Fibroblast of skin of right quadriceps (primary cell): Measurements from ENCODE around the gene PRKN.

Experiments used
- DNase-seq: peaks from one replicate; pipeline ENCODE4 v3.0.0-alpha.2; 2013

PRKN gene

GRCh38 chr6:162671580-162672165 is 55.9 kb downstream of the PRKN start:
- no peak for DNase-seq

GRCh38 chr6:162670345-162670744 is 57.2 kb downstream of the PRKN start:
- DNase-seq: no peak

DNA sequence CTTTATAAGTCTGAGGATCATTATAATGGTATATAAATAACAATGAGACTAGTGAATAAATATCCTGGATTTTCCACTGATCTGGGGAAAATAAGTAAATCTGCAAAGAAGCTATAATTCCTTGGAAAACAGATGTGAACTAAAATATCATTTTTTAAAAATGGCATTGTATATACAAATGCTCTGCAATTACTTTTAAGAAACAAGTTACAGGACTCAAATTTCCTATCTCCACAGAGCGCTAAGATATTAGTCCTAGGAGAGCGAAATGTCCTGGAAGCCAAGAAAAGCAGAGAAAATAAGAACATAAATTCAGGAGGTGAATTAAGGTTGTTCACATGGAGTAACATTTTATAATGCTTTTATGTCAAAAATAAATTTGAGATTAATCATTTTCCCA is 61.3 kb downstream of the PRKN start:
- no peak for DNase-seq

GRCh38 chr6:162653808-162654207 is 73.8 kb downstream of the PRKN start:
- no peak for DNase-seq

DNA sequence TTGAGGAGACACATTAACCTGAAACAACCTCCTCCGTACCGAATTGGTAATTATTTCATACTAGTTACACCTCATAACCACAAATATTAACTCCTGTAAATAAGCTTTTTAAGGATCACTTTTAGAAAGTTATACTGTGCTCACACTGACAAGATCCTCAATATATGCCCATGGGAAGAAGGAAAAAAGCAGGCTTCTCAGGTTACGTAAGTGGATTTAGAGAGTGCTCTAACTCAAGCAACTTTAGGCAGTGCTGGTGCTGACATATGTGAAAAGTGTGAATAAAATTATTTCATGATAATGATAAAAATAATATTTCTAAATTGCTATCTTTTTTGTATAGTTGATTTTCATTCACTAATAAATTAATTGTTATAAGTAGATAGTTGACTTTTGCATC is 76.1 kb downstream of the PRKN start:
- DNase-seq: no peak

GRCh38 chr6:162649271-162649670 is 78.3 kb downstream of the PRKN start:
- DNase-seq: no peak

- no peak for DNase-seq
These were observed 83.4 kb downstream of the PRKN start for GRCh38 chr6:162644153-162644552.

DNA sequence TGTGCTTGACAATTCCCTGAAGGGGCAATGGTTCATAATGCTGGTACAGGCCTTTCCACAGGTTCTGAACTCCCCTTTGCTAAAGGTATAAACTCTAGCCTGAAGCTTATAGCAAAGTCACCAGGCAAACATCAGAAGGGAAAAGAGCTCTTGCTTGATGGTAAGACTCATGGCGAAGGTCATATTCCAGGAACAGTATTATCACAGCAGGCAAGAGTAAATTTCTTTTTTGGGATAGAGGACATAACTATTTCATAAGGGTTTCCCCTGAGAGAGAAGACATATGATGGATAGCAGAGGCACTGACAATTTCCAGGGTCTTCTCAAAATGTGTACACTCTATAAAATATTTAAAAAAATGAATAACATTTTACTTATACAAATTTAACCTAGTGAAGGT is 86.8 kb downstream of the PRKN start:
- DNase-seq: no peak

DNA sequence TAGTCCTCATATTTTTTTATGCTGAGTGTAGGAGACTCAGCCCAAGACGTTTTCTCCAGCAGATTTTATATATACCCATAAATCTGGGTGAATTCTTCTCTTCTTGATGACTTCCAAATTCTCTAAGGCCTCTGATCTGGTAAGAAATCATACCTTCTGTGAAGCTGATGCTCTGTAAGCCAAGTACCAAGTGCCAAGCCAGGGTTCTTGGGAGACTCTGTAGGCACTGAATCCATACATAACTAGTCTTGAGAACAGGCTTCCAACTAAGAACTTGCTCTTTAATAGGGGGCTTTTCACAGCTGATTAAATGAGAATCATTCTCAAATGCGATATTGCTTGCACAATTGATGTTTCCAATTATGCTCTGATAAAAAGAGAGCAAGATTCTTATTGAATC is 87.6 kb downstream of the PRKN start:
- no peak for DNase-seq

- DNase-seq: no peak
These were observed 88.5 kb downstream of the PRKN start for GRCh38 chr6:162638931-162639574.

GRCh38 chr6:162637317-162637716 is 90.2 kb downstream of the PRKN start:
- DNase-seq: no peak

GRCh38 chr6:162636167-162636566 is 91.4 kb downstream of the PRKN start:
- DNase-seq: no peak

- no peak for DNase-seq
These were observed 96.0 kb downstream of the PRKN start for GRCh38 chr6:162631546-162631945.

GRCh38 chr6:162630069-162630468 is 97.5 kb downstream of the PRKN start:
- no peak for DNase-seq

DNA sequence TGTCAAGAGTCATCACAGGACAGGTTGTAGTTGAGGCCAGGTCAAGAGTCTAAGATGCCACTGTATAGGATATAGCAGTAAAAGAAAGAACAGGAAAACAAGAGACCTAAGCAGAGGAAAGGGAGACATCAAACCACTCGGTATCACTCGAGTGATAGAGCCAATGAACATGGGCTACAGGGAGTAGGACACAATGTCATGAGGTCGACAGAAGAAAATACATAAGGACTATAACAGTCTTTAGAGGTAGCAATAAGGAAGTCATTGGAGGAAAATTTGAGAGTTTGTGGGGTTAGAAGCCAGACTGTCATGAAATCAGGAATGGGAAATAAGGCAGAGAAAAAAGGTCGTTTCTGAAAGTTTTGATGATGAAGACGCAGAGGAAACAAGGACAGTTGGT is 99.7 kb downstream of the PRKN start:
- no peak for DNase-seq

GRCh38 chr6:162627362-162627761 is 100.2 kb downstream of the PRKN start:
- DNase-seq: no peak

DNA sequence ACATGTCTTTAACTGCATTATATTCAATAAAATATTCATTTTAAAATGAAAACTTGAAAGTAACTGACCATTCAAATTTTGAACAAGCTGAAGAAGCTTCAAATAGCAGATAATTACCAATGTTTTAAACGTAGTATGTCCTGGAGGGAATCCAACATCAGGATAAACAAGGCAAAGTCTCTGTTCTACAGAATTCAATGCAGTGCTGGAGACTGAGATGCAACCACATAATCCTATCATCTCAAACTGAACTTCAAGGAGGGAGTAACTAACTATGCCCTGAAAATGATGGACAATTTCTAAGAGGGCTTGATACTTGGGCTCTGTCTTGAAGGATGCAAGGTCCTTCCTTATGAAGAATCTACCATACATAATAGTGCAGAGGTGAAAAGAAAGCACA is 100.7 kb downstream of the PRKN start:
- DNase-seq: no peak

DNA sequence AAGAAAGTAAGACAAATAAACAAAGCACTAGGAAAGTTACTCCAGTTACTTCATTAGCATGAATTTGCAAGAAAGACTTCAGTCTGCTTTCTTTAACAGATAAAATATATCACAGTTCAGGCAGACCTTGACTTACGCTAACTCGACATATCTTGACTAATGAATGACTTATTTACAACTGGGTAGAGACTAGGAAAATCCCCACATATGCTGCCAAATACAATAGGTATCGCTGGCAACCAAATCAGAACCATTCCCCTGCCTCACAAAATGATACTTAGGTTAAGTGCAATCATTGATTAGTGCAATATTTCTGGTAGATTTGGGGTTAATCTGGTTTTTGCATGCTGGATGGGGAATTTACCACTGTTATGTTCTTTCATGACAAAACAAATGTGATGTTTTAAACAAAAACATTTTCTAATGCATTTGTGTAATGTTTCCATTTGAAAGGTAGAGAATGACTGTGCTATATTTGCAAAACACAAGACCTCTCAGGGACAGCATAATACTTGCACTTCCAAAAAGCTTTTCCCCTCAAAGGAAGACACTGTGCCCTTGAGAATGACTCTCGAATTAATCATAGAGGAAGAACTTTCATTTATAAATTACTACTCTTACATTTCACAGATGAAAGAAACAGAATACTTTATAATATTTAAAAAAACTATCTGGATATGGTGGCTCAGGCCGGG is 101.6 kb downstream of the PRKN start:
- no peak for DNase-seq

DNA sequence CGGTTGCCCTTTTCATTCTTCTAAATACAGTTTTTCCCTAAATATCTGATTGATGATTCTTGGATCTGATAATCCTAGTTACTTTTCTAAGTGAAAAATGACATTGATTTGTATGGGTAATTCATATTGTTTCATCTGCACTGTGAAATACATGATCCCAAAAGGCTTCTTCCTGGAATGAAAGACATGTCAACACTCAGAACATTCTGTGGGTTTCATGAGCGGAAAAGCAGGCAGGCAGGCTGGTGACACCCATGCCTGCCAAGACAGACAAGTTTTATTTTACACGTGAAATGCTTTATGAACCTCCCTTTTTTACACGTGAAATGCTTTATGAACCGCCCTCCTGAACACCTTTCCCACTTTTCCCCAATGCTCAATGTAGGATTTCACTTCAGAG is 105.0 kb downstream of the PRKN start:
- no peak for DNase-seq

GRCh38 chr6:162621246-162621645 is 106.3 kb downstream of the PRKN start:
- DNase-seq: peak; percentile 16

- no peak for DNase-seq
These were observed 107.5 kb downstream of the PRKN start for GRCh38 chr6:162620073-162620472.

- no peak for DNase-seq
These were observed 109.0 kb downstream of the PRKN start for GRCh38 chr6:162618448-162619002.

GRCh38 chr6:162615016-162615705 is 112.4 kb downstream of the PRKN start:
- no peak for DNase-seq

DNA sequence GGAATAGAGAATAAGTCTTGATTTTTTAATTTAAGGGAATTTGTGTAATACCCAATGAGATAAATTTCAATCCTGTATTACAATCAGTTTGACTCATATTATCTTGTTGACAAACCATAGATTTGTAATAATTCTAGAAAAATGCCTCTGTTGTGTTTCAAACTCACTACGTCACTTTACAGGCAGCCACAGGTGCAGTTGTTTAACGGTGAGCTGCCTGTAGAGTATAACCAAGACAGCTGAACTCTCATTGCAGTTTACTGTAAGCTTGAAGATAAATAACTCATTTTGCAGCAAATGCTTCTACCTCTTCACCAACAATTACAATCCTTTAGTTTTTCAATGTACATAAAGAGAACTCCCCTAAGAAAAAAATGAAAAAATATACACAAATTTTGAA is 114.3 kb downstream of the PRKN start:
- no peak for DNase-seq
